IMR-90 (cell line): Measurements from ENCODE around the gene TNFRSF11A. TPM values are rescaled to one million over a fixed set of nuclear protein-coding genes. Genes with fewer than 3 reads are reported as not detected.

Experiments
- ATAC-seq: fragments of 200-7000 bp; cut with Tn5 transposase; 2 replicates; pipeline ENCODE4 v1.9.1; 2020; ENCODE audit warnings: low read depth, mild to moderate bottlenecking, moderate library complexity
- BruUV-seq: library from RNA; stranded (reverse); fragments of 400-500 nt; replicated peaks from 2 replicates; lab custom pipeline; 2021; lab: Mats Ljungman, UMichigan
- CTCF ChIA-PET: fragments of 300-600 bp; formaldehyde crosslinking; extraction: SDS; loops from one replicate; lab custom pipeline; 2021; ENCODE audit warnings: antibody characterized with exemption; lab: Yijun Ruan, JAX
- POLR2A ChIA-PET: fragments of 300-600 bp; sonication (Branson Sonifier 250); formaldehyde crosslinking; loops from one replicate; lab custom pipeline; 2022; ENCODE audit warnings: antibody characterized with exemption; ENCODE audit not compliant: unreplicated experiment; lab: Charles Lee
- DNase-seq: peaks from one replicate; pipeline ENCODE4 v3.0.0; 2013
- H2AFZ ChIP-seq: replicated peaks from 2 replicates; pipeline ENCODE3; 2013; ENCODE audit warnings: low read length, mild to moderate bottlenecking; ENCODE audit not compliant: poor library complexity
- H2AK5ac ChIP-seq: 2 replicates; pipeline ENCODE4 v1.6.1; 2013; ENCODE audit warnings: low read depth, low read length, inconsistent platforms
- H2AK9ac ChIP-seq: replicated peaks from 2 replicates; pipeline ENCODE3; 2013; ENCODE audit warnings: mild to moderate bottlenecking, low read depth, low read length, moderate library complexity; ENCODE audit not compliant: poor library complexity
- H2BK120ac ChIP-seq: 2 replicates; pipeline ENCODE4 v1.6.1; 2013; ENCODE audit warnings: low read depth, low read length, inconsistent platforms
- H2BK15ac ChIP-seq: 3 replicates; pipeline ENCODE4 v1.6.1; 2013; ENCODE audit warnings: low read depth, low read length, inconsistent platforms
- H2BK20ac ChIP-seq: 2 replicates; pipeline ENCODE4 v1.6.1; 2013; ENCODE audit warnings: low read depth, mild to moderate bottlenecking, inconsistent platforms, low read length, moderate library complexity
- H2BK5ac ChIP-seq: 2 replicates; pipeline ENCODE4 v1.6.1; 2013; ENCODE audit warnings: mild to moderate bottlenecking, low read depth, low read length, inconsistent platforms; ENCODE audit not compliant: poor library complexity, severe bottlenecking
- H3K14ac ChIP-seq: replicated peaks from 2 replicates; pipeline ENCODE4 v1.6.1; 2013; ENCODE audit warnings: low read depth, low read length, inconsistent platforms
- H3K18ac ChIP-seq: 2 replicates; pipeline ENCODE4 v1.6.1; 2013; ENCODE audit warnings: low read depth, low read length, control low read depth
- H3K23ac ChIP-seq: 2 replicates; pipeline ENCODE4 v1.6.1; 2013; ENCODE audit warnings: low read depth, low read length, inconsistent platforms
- H3K27ac ChIP-seq: 2 replicates; pipeline ENCODE4 v1.5.1; 2013; ENCODE audit warnings: mild to moderate bottlenecking, control low read depth, low read length; ENCODE audit not compliant: insufficient read depth
- H3K27me3 ChIP-seq: 2 replicates; pipeline ENCODE4 v1.6.1; 2013; ENCODE audit warnings: low read length; ENCODE audit not compliant: control insufficient read depth, insufficient read depth
- H3K36me3 ChIP-seq: 2 replicates; pipeline ENCODE4 v1.6.1; 2013; ENCODE audit warnings: low read length, mixed read lengths; ENCODE audit not compliant: control insufficient read depth, insufficient read depth
- H3K4ac ChIP-seq: 2 replicates; pipeline ENCODE4 v1.6.1; 2013; ENCODE audit warnings: low read depth, low read length, inconsistent platforms
- H3K4me1 ChIP-seq: 2 replicates; pipeline ENCODE4 v1.6.1; 2013; ENCODE audit warnings: low read length, mixed read lengths; ENCODE audit not compliant: control insufficient read depth, insufficient read depth
- H3K4me2 ChIP-seq: 2 replicates; pipeline ENCODE4 v1.6.1; 2013; ENCODE audit warnings: low read depth, mild to moderate bottlenecking, control low read depth, low read length, moderate library complexity
- H3K4me3 ChIP-seq: 2 replicates; pipeline ENCODE4 v1.5.1; 2013; ENCODE audit warnings: low read depth, mild to moderate bottlenecking, control low read depth, low read length, moderate library complexity; ENCODE audit not compliant: insufficient read depth
- H3K56ac ChIP-seq: 2 replicates; pipeline ENCODE4 v1.6.1; 2013; ENCODE audit warnings: low read length, inconsistent platforms; ENCODE audit not compliant: insufficient read depth; ENCODE audit errors: extremely low read depth
- H3K79me1 ChIP-seq, 2 experiments: 2 replicates each; pipeline ENCODE4 v1.6.1; 2013; ENCODE audit warnings: low read length in 2 of 2, inconsistent platforms in 1 of 2, low read depth in 1 of 2
- H3K9ac ChIP-seq: 2 replicates; pipeline ENCODE4 v1.6.1; 2013; ENCODE audit warnings: low read depth, low read length, control low read depth
- H3K9me1 ChIP-seq: 2 replicates; pipeline ENCODE4 v1.6.1; 2013; ENCODE audit warnings: low read length, inconsistent platforms; ENCODE audit not compliant: insufficient read depth
- H3K9me3 ChIP-seq: 2 replicates; pipeline ENCODE4 v1.6.1; 2013; ENCODE audit warnings: low read length; ENCODE audit not compliant: control insufficient read depth, insufficient read depth
- H4K20me1 ChIP-seq: 2 replicates; pipeline ENCODE4 v1.6.1; 2013; ENCODE audit warnings: low read length, inconsistent platforms; ENCODE audit not compliant: insufficient read depth
- H4K5ac ChIP-seq: 2 replicates; pipeline ENCODE4 v1.6.1; 2013; ENCODE audit warnings: mild to moderate bottlenecking, low read depth, low read length, control low read depth
- H4K8ac ChIP-seq, 2 experiments: 2 replicates each; pipeline ENCODE4 v1.6.1; 2013; ENCODE audit warnings: low read depth in 2 of 2, low read length in 2 of 2, control low read depth in 1 of 2, inconsistent platforms in 1 of 2
- H4K91ac ChIP-seq: 2 replicates; pipeline ENCODE4 v1.6.1; 2013; ENCODE audit warnings: low read depth, low read length, inconsistent platforms; ENCODE audit not compliant: insufficient read depth
- BHLHE40 ChIP-seq: fragments of 150-350 bp; IDR thresholded peaks from 2 replicates; pipeline ENCODE4 v1.6.1; 2016; ENCODE audit warnings: mild to moderate bottlenecking, low read depth, low read length
- CEBPB ChIP-seq: IDR thresholded peaks from 2 replicates; pipeline ENCODE4 v1.6.1; 2012; ENCODE audit warnings: low read depth, low read length, improper control_type of control experiment
- CHD1 ChIP-seq: IDR thresholded peaks from 2 replicates; pipeline ENCODE4 v1.6.1; 2012; ENCODE audit warnings: low read depth, low read length, improper control_type of control experiment
- MAFK ChIP-seq: IDR thresholded peaks from 2 replicates; pipeline ENCODE4 v1.6.1; 2012; ENCODE audit warnings: low read depth, low read length, improper control_type of control experiment
- MAZ ChIP-seq: IDR thresholded peaks from 2 replicates; pipeline ENCODE4 v1.6.1; 2012; ENCODE audit warnings: low read depth, mild to moderate bottlenecking, low read length, improper control_type of control experiment, moderate library complexity, borderline replicate concordance
- MXI1 ChIP-seq: IDR thresholded peaks from 2 replicates; pipeline ENCODE4 v1.6.1; 2012; ENCODE audit warnings: low read depth, mild to moderate bottlenecking, low read length, moderate library complexity, borderline replicate concordance
- NFE2L2 ChIP-seq: fragments of 150-350 bp; IDR thresholded peaks from 2 replicates; pipeline ENCODE4 v1.6.1; 2016; ENCODE audit warnings: low read depth, mild to moderate bottlenecking, low read length
- POLR2A ChIP-seq: IDR thresholded peaks from 2 replicates; pipeline ENCODE4 v1.6.1; 2012; ENCODE audit warnings: mild to moderate bottlenecking, low read depth, low read length
- RAD21 ChIP-seq: IDR thresholded peaks from 2 replicates; pipeline ENCODE4 v1.6.1; 2012; ENCODE audit warnings: low read length, improper control_type of control experiment
- RCOR1 ChIP-seq: IDR thresholded peaks from 2 replicates; pipeline ENCODE4 v1.6.1; 2012; ENCODE audit warnings: mild to moderate bottlenecking, low read length, improper control_type of control experiment; ENCODE audit not compliant: insufficient replicate concordance
- RFX5 ChIP-seq: IDR thresholded peaks from 2 replicates; pipeline ENCODE4 v1.8.0; 2012; ENCODE audit warnings: low read depth, mild to moderate bottlenecking, low read length, moderate library complexity
- SMC3 ChIP-seq: fragments of 150-350 bp; IDR thresholded peaks from 2 replicates; pipeline ENCODE4 v1.6.1; 2016; ENCODE audit warnings: low read depth, mild to moderate bottlenecking, antibody characterized with exemption, low read length, moderate library complexity
- WGBS, 2 experiments: methylation state at CpG; one replicate each; pipeline versions ENCODE4 v1.1.5 to v1.1.7; 2013; ENCODE audit warnings: missing lambda C conversion rate in 2 of 2; ENCODE audit not compliant: insufficient read length in 1 of 2; ENCODE audit errors: extremely low coverage in 2 of 2; 5-methylcytosine and 5-hydroxymethylcytosine counted together
- dilution Hi-C: fragments of 300-500 bp; cut with HindIII; formaldehyde crosslinking; loops from one replicate; pipeline ENCODE4 v1.14.3; 2018; ENCODE audit warnings: low sequenced_read_pairs; ENCODE audit not compliant: unreplicated experiment
- in situ Hi-C: fragments of 300-500 bp; cut with MboI; formaldehyde crosslinking; loops from 3 replicates; pipeline ENCODE4 v1.14.3; 2019; ENCODE audit warnings: low sequenced_read_pairs, inconsistent platforms, mixed read lengths
- intact Hi-C: fragments of 100-400 bp; cut with micrococcal nuclease; formaldehyde crosslinking; loops from 2 replicates; pipeline ENCODE4 v1.10.0; 2022
- polyA plus RNA-seq, 3 experiments: library from polyadenylated mRNA; depleted of rRNA; stranded (reverse); fragments of >200 nt; gene quantifications; 2 replicates each; pipeline ENCODE4 v1.2.3, GENCODE V29; 2012; ENCODE audit warnings: low replicate concordance in 1 of 3
- total RNA-seq: library from RNA; depleted of rRNA; stranded (reverse); fragments of >200 nt; gene quantifications from 2 replicates; pipeline ENCODE4 v1.2.3, GENCODE V29; 2012
- TF ChIP-seq, protein P1 (sequence below): conservative IDR thresholded peaks from 2 replicates; pipeline ENCODE4 v1.5.1; 2012; ENCODE audit warnings: mild to moderate bottlenecking, low read depth, low read length, improper control_type of control experiment
- TF ChIP-seq, protein P2 (sequence below): fragments of 150-350 bp; IDR thresholded peaks from 2 replicates; pipeline ENCODE4 v1.6.1; 2017; ENCODE audit warnings: mild to moderate bottlenecking, antibody characterized with exemption, low read length, low read depth
- TF ChIP-seq, protein P3 (sequence below): fragments of 150-350 bp; IDR thresholded peaks from 2 replicates; pipeline ENCODE4 v1.6.1; 2016; ENCODE audit warnings: low read depth, mild to moderate bottlenecking, low read length, moderate library complexity, borderline replicate concordance

TNFRSF11A gene
- total and polyA plus RNA-seq, 2 of the 4 experiments (the other 2 are of a cell fraction), result under 0.01 TPM; not detected in 1

DNA sequence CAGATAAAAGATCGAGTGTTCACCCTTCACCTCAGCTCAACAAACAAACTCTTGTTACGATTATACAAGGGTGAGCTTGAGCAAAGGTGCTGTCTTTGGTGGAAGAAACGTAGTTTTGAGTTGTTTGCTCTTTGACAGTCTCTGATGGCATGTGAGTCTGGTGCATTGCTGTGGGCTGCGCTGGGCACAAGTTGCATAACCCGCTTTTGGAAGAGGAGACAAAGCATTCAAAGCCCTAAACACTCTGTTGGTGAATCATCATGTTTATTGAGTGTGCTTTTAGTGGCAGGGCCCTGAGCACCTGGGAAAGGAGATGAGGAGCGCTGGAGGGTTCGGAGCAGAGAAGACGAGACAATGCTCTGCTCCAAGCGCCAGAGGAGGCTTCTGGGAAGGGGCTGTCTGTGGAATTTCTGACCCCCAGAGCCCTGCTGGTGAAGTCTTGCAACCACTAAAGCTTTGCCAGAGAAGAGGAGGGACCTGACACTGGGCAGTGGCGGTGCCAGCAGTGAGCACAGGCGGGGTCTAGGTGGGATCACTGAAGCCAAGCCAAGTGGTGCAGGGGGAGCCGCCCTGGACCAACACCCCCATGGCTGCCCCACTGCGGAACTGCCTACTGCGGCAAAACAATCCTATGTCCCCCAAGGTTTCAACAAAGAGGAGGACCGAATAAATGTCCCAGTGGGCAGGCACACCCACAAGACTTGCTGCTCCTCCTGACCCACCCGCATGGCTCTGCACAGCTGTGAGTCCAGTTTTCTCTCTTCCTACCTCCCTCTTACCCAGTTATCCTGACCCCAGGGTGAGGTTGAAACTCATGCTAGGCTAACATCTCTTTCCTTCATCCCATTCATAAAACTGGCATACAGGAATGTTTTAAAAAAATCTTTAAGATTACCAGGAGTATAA, 64.0 kb downstream of the TNFRSF11A start:
- 89% methylated on average over 2 of the region's 16 CpGs; no CpG with 5 or more reads in 1 of the 2 experiments for WGBS, 2 experiments
- no peak overlapping the region for H3K4ac ChIP-seq
- no peak for DNase-seq
- H4K91ac ChIP-seq, result no peak overlapping the region
- POLR2A ChIA-PET, result no interaction called here
- BruUV-seq, result no TSS peak
- H3K56ac ChIP-seq, result no peak overlapping the region
- dilution Hi-C loops, result no loop called here
- H2AFZ ChIP-seq, result no peak overlapping the region
- H3K79me1 ChIP-seq, result no peaks in the 10 kb centered on the region
- no peak overlapping the region for H3K27ac ChIP-seq
- H2BK120ac ChIP-seq, result no peak overlapping the region
- H4K8ac ChIP-seq, result no peak overlapping the region
- no peaks in the 10 kb centered on the region for H3K36me3 ChIP-seq
- H3K9ac ChIP-seq, result no peak overlapping the region
- no peaks in the 10 kb centered on the region for H3K9me1 ChIP-seq
- intact Hi-C loops, result no loop called here
- no peaks in the 10 kb centered on the region for H3K4me1 ChIP-seq
- in situ Hi-C loops, result no loop called here
- H3K27me3 ChIP-seq, result peaks cover 16% of the 10 kb centered on the region
- ATAC-seq, result no peak
- no peak overlapping the region for H2AK9ac ChIP-seq
- no peak overlapping the region for H4K5ac ChIP-seq
- H3K9me3 ChIP-seq, result peaks cover 2% of the 10 kb centered on the region; the same call in 1 of the 2 replicates
- H4K20me1 ChIP-seq, result no peaks in the 10 kb centered on the region
- H2AK5ac ChIP-seq, result no peak overlapping the region
- H3K4me2 ChIP-seq, result no peak overlapping the region
- H3K18ac ChIP-seq, result no peak overlapping the region
- H2BK20ac ChIP-seq, result no peak overlapping the region
- no peak overlapping the region for H2BK15ac ChIP-seq
- no peak overlapping the region for H3K23ac ChIP-seq
- no peak overlapping the region for H3K14ac ChIP-seq
- CTCF ChIA-PET, result no interaction called here
- H2BK5ac ChIP-seq, result no peak overlapping the region
- H3K4me3 ChIP-seq, result no peak overlapping the region
- TF ChIP-seq RAD21 (no peak), BHLHE40 (no peak), RCOR1 (no peak), MAZ (no peak), CHD1 (no peak), SMC3 (no peak), CEBPB (no peak), NFE2L2 (no peak), MXI1 (no peak), POLR2A (no peak), RFX5 (no peak), MAFK (no peak)
- TF ChIP-seq, protein P1, sequence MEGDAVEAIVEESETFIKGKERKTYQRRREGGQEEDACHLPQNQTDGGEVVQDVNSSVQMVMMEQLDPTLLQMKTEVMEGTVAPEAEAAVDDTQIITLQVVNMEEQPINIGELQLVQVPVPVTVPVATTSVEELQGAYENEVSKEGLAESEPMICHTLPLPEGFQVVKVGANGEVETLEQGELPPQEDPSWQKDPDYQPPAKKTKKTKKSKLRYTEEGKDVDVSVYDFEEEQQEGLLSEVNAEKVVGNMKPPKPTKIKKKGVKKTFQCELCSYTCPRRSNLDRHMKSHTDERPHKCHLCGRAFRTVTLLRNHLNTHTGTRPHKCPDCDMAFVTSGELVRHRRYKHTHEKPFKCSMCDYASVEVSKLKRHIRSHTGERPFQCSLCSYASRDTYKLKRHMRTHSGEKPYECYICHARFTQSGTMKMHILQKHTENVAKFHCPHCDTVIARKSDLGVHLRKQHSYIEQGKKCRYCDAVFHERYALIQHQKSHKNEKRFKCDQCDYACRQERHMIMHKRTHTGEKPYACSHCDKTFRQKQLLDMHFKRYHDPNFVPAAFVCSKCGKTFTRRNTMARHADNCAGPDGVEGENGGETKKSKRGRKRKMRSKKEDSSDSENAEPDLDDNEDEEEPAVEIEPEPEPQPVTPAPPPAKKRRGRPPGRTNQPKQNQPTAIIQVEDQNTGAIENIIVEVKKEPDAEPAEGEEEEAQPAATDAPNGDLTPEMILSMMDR, result no peak
- TF ChIP-seq, protein P2, sequence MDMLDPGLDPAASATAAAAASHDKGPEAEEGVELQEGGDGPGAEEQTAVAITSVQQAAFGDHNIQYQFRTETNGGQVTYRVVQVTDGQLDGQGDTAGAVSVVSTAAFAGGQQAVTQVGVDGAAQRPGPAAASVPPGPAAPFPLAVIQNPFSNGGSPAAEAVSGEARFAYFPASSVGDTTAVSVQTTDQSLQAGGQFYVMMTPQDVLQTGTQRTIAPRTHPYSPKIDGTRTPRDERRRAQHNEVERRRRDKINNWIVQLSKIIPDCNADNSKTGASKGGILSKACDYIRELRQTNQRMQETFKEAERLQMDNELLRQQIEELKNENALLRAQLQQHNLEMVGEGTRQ, result no peak
- TF ChIP-seq, protein P3, sequence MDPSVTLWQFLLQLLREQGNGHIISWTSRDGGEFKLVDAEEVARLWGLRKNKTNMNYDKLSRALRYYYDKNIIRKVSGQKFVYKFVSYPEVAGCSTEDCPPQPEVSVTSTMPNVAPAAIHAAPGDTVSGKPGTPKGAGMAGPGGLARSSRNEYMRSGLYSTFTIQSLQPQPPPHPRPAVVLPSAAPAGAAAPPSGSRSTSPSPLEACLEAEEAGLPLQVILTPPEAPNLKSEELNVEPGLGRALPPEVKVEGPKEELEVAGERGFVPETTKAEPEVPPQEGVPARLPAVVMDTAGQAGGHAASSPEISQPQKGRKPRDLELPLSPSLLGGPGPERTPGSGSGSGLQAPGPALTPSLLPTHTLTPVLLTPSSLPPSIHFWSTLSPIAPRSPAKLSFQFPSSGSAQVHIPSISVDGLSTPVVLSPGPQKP, result no peak
